ENCODE data around the gene TACC2.
A peak's percentile ranks its signal among the peaks of the same experiment; 100 is the strongest.

TACC2 gene

DNA sequence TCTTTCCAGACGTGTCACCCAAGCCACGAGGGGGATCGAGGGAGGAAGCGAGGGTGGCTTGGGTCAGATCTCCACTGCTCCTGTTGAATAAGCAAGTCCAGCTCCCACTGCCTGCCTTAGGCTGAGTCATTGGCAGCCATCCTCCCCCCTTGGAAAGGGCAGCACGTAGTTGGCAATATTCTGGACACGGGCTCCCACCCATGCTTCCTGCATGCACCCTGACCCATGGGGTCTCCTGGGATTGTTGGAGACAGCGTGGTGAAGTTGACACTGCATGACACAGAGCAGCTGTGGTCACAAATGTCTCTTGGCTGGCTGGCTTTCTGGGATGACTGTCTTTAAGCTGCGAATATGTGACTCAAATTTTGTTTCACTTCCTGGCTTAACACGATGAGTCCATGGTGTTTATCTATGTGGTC, 293.3 kb downstream of the TACC2 start:
- no peak for DNase-seq

DNA sequence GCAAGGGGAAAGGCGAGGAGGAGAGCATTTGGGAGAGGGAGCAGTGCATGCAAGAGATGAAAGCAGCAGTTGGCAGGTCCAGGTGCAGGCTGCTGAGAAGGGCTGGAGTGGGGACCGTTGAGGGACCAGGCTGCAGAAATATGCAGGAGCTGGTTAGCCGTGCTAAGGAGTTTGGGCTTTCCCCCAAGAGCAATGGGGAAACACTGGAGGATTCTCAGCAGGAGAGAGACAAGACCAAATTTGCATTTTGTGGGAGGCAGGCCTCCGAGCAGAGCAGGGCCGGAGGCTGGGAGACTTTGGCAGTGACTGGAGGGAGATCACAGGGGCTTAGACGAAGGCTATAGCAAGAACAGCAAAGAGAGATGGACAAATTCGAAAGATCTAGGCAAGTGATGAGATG, 293.9 kb downstream of the TACC2 start:
- DNase-seq, result no peak

DNA sequence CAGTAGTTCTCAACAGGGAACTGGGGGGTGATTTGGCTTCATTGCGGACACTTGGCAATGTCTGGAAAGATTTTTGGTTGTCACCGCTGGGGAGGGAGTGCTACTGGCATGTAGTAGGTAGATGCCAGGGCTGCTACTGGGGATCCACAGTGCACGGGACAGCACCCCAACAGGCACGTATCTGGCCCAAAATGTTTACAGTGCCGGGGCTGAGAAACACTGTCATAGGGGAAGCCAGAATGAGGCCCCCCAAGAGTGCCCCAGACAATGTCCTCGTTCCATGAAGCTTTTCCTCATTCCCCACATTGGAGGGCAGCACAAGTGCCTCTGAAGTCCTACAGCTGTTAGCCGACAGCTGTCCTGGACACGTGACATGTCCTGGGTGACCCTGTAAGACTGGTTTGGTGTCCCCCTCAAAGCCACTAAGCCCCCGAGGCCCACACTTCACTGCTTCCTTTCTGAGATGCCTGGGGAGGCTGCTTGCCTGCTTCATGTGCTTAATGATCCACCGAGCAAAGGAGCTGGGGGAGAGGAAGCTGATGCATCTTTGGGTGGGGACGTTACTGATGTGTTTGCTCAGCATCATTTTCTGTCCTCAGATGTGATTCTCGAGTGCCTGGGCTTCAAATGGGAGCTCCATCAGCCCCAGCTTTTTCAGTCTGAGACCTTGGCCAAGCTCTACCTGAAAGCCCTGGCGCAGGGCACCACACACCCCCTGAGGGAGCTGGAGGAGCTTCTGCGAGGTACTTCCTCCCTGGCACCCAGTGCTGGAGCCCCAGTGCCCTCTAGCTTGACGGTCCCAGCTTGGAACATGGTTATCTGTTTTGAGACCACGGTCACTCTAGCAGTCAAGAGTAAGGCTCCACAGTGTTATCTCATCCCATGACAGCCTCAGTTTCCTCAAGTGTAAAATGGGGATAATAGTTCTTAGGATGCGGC, 296.8 kb downstream of the TACC2 start:
- DNase-seq, result no peak

DNA sequence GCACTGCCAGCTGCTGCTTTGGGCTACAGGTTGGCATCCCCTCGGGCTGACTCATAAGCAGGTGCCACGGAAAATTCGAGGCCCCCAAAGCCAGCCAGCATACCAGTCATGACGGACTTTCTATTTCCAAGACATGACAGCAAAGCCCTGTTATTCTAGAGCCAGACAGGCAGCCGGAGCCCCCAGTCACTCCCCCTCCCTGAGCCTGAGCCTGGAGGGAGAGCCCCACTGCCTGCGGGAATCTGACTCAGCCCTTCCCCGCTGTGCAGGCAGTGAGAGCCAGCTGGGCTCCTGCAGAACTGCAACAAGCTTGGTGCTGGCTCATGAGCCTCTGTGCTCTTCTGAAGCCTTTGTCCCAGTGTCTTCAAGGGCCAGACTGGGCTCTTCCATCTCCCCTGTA, 297.9 kb downstream of the TACC2 start:
- no peak for DNase-seq

DNA sequence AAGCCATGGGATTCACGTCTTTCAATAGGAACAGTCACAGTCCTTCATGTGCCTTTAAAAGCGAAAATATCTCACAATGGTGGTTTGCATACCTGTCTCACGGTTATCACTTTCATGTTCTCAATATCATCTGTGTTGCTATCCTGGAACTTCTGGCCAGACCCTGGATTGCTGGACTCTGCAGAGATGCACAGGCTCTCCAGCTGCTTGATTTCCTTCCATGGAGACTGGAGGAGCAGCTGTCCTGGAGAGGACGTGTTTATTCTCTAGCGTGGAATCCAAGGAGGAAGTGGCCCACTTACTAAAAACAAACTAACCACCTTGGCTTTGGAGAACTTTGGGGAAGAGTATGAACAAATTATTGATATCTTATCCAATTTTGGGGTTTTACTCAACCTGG, 298.6 kb downstream of the TACC2 start:
- no peak for DNase-seq

DNA sequence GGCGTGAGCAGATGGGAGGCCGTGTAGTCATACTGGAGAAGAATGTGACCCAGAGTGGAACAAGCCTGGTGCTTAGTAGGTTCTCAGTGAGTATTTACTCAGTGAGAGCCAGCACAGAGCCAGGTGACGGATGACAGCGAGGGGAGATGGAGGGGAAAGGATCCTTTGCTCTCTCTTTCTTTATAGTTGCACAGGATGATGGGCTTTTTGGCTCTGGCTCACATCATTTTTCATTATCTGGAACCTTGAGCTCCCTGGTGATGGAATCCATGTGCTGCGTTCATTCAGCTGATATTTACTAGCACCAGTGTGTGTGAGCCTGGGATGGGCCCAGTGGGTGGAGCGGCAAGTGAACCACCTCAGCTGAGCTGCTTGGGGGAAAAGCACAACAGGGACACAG, 299.3 kb downstream of the TACC2 start:
- DNase-seq, result no peak

DNA sequence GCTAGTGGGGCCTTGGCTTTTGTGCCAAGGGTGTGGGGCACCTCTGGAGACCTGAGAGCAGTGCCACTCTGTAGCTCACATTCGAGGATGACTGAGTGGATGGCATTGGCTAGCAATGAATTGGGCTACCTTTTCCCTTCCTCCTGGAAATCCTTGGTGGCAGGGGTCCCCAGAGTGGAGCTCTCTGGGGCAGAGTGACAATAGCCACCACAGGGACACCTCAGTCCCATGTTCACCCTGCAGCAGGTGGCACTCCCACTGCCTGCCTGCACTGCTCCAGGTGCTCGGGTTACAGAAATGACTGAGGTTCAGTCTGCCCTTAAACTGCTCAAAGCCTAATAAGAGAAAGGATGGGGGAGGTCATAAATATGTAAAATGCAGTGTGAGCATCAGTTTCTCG, 300.0 kb downstream of the TACC2 start:
- DNase-seq, result no peak

DNA sequence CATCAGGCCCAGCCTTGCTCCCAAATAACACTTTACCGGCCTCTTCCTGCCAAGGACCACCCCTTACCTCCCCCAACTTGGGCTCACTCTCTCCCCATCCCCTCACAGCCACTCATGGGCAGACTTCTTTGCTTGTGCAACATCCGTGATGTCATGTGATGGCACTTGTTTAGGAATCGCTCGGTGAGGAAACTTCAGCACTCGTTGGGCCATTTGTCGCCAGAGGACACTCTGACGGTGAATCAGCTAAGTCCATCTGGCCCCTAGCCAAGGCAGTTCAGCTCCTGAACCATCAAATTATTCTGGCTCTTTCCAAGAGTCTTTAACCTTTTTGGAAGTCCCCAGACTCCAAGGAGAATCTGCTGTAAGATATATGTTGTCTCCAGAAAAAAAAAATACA, 301.4 kb downstream of the TACC2 start:
- no peak for DNase-seq

DNA sequence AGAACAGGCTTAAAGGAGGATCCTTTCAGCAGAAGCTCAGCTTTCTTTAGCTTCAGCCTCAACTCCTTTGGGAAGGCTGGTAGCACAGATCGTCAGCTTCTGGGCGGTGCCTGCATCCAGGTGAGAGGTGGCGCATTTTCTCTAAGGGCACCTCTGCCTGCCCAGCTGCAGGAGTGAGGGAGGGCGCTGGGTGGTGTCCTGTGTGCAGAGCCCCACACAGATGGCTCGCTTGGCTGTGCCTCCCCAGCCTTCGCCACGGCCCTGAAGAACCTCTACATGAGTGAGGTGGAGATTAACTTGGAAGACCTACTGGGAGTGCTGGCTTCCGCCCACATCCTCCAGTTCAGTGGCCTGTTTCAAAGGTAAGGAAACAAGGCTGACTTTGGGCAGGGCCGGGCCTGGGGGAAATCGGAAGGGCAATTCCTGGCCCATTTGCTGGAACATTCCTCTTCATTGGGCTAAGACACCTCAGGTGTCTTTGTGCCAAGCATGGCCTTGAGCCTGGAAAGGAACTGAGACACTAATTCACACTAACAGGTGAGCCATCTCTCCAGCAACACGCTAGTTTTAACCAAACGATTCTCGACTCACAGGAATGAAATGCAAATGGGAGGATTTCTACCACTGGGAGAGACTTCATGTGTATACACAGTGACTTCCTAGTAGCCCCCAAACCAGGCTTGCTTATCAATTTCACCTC, 302.0 kb downstream of the TACC2 start:
- DNase-seq, result no peak

DNA sequence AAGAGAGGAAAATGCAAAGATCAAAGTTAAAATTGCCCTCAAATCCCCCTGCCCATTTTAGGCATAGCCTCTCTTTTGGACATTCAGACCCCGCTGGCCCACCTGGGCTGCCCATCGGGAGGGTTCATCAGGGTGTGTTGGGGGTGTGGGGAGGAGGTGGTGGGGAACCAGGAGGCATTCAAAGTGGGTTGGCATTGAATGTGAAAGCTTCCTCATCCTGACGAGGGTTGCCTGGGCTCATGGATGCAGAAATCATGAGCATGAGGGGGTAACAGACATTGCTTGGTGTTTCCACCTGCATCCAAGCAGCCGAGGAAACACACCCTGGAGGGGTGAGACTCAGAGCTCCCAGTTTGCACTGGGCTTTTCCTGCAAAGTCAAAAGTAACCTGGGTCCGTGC, 302.8 kb downstream of the TACC2 start:
- DNase-seq, result no peak

DNA sequence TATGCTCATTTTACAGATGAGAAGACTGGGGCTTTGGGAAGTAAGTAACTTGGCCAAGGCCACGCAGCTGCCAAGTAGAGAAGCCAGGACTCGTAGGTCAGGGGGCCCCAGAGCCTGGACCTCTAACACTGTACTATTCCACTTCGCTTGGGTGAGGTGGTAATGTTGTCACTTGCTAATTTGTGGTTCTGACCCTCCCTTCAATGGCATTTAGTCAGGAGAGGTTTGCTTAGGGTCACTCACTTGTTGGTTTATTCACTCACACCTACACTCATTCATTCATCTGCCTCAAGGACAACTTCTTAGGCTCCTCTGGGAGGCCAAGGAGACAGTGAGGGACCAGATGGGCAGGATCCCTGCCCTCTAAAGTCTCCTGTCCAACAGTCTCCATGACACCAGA, 303.4 kb downstream of the TACC2 start:
- no peak for DNase-seq

DNA sequence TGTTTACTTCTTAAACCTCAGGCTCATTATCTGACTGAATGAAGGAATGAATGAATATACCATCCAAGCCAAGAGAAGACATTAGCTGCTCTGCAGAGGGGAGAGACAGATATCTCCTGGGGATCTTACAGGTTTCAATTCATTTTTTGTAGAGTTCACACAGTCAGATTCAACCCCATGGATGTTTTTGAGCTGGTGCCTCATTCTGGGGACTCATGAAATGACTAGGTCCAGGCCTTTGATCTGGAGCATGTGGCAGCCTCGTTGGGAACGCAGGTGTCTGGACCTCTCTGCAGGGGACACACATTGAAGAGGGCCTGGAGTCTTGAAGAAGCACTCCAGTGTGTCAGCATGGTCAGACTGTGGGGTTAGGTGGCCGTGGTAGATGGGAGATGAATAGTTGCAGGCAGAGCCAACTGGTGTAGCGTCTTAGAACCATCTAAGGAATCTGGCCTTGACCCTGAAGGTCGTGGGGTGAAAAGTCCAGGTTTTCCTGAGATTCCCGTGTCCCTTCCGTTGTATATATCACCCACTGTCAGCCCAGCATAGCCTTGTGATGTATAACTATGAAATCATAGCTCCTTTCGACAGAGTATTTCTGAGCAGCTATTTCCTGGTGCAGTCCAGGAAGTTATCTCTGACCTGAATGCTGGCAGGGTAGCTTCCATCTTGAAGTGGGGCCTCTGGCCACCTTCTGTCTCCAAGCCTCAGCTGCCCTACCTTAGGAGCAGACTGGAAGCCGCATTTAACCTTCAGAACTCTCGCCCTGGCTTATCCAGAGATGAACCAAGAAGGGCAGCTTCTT, 304.4 kb downstream of the TACC2 start:
- no peak for DNase-seq

DNA sequence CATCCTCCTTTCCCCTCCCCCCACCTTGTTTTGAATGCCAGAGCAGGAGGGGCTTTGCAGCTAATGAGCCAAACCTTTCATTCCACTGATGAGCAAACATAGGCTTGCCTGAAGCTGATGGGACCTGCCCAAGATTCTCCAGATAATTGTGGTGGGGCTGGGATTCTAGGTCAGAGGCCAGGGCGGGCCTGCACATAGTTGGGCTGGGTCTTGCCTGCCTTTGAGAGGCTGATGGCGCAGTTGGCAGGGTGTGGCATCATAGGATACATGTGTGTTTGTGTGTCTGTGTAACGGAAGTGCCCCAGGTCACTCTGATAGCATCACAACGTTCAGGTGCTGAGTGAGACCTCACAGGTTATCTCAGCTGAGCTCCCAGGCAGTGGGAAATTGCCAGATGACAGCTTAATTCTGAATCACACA, 305.0 kb downstream of the TACC2 start:
- no peak for DNase-seq

DNA sequence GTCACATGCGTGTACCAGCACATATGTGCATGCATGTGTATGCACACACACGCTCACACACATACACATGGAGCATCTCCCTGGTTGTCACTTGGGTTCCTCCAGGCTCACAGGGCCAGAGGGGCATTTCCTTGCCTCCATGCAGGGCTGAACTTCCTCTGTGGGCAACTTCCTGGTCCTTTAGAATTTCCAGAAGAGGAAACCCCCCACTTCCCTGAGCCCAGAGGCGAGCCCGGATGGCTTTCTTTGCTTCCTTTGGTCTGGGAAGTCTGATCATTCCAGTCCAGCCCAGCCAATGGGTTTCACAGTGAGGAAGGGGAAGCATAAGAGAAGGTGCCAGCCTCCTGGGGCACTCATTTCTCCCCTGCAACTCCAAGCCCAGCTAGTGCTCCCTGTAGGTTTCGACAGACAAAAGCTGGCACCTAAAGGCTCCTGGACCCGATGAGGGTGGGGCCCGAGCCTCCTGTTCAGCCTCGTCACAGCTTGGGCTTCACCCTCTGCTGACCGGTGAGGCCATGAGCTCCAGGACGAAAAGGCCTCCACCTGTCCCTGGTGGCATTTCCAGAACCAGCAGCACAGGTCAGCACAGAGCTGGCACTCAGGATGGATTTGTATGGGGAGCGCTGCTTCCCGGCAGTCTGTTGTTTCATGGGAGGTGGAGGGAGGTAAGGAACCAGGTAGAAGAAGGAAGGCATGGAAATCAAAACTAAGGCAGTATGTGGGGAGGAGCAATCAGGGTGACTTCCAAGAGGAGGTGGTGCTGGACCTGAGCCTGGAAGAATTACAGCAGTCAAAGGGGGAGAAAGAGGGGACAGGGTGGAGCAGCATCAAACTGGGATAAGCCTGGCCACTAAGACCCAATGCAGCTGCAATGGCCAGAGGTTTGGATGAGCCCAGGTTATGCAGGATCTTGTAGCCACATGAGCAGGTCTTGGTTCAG, 305.8 kb downstream of the TACC2 start:
- DNase-seq, result no peak

DNA sequence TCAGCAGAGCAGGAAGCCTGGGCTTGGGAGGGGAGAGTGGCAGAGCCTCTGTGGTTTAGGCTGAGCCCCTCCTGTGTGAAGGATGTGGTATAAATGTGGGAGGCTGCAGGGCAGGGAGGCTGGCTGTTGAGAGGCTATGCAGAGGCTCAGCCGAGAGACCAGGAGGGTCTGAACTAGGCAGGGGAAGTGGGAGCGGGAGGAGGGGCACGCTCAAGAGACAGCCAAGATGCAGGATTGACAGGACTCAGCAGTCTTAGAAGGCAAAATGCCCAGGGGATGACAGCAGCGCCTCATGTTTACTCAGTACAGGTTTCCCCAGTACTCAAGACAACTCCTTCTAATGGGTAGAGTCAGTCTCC, 306.5 kb downstream of the TACC2 start:
- no peak for DNase-seq

DNA sequence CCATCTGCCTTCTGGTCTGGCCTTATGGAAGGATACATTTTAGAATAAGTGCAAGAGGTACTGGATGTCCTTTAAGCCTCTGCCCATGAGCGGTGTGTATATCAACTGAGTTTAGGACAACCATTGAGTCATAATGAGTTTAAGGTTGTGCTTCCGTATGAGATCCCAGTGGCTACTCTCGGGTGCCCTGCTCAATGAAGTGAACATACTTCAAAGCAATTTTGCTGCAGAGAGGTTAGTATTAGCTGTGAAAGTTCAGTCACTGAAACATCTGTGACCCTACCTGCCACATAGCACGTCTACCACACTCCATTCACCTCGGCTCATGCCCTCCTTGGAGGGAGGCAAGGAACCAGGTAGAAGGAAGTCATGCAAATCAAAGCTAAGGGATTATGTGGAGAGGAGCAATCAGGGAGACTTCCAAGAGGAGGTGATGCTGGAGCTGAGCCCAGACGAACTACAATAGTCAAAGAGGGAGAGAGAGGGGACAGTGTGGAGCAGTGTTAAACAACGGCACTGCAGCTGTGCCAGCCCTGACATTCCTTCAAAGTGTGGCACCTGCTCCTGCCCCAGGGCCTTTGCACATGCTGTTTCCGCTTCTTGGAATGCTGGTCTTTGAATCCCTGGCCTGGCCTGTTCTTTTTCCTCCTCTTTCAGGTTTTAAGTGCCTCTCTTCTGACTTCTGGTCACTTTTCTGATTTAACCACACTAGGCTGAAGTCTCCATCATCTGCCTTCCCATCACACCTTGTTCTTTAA, 307.6 kb downstream of the TACC2 start:
- DNase-seq, result no peak

DNA sequence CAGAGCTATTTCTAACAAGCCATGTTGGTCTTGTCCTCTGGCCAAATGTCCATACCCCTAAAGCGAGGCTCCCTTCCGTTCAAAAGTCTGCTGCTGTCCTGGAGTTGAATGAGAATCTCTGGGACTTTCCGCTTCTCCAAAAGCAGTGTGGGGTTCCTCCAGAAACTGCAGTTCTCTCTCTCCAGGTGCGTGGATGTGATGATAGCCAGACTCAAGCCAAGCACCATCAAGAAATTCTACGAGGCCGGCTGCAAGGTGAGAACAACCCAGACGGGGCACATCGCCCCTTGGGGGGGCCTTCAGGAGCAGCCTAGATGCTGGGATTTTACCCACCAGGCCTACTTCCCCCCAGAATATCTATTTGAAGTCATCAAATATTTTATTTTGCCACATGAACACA, 308.6 kb downstream of the TACC2 start:
- no peak for DNase-seq

DNA sequence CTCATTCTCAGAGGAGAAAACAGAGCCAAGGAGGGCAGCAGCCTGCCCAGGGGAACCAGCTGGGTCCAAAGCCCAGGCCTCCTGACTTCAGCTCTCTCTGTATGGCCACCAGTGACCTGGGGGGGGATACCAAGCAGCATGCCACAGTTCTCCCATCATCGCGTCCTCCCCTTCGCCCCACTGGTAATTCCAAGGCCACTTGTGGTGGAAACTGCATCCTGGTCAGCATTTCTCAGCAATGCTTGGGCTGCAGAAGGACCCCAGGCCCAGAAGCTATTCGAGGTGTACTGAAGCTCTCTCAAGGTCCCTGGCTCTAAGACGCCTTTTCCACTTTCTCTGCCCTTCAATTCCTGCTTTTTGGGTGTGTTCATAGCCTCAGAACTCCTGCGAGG, 309.2 kb downstream of the TACC2 start:
- no peak for DNase-seq

DNA sequence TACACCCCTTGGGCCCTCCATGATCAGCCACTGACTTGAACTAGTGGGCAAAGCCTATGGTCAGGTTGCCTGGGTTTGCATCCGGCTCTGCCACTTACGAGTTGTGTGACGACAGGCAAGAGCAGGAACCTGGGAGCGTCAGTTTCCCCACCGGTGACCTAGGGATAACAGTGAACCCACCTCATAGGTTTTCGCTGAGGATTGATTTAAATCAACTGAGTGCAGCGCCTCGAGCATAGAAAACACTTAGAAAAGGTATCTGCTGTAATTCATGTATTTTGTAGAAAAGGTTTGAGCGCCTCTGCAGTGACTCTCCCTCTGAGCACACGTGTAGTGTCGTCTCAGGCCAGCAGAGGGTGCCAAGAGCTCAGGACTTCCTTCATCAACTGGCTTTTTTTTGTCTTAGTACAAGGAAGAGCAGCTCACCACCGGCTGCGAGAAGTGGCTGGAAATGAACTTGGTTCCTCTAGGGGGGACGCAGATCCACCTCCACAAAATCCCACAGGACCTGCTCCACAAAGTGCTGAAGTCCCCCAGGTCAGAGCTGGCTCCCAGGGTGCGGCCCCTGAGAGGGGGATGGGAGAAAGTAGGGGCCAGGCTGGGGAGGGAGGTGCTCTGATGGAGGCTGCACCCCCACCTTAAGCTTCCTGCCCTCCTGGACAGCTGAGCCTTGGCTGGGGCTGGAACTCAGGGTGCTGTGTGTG, 309.8 kb downstream of the TACC2 start:
- peak; percentile 76 for DNase-seq

DNA sequence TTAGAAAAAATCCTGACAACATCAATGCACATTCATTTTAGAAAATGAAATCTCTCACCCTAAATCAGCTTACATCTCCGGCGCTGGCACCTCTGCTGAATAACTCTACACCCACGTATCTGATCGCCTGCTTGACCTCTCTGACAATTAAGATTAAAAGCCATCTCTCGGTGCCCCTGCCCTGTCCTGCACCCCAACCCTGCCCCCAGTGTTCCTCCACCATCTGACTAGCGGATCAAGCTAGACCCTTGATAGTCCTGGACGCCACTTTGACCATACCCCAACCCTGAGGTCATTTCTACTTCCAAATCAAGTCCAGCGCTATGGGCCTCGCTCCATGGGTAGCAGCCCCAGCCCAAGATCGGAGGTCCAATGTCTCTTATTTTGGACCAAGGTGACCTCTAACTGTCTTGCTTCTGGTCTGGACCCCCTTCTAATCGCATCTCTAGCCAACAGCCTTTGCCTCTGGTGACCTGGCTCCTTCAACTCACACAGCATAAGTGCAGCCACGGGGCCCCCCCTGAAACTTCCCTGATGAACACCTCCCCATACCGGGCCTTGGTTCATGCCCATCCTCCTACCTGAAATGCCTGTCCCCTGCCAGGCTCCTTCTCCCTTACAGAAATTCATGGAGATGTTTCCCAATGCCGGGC, 310.6 kb downstream of the TACC2 start:
- no peak for DNase-seq
